Measurements from ENCODE around the gene RAVER1. TPM values are rescaled to one million over a fixed set of nuclear protein-coding genes. Genes with fewer than 3 reads are reported as not detected.

Gene RAVER1
- total and polyA plus RNA-seq, 9 of the 15 experiments (the other 6 are each of a cell fraction or from before 2014, with no cell fraction given) = 0.06 to 113 (median 7.0) TPM

DNA sequence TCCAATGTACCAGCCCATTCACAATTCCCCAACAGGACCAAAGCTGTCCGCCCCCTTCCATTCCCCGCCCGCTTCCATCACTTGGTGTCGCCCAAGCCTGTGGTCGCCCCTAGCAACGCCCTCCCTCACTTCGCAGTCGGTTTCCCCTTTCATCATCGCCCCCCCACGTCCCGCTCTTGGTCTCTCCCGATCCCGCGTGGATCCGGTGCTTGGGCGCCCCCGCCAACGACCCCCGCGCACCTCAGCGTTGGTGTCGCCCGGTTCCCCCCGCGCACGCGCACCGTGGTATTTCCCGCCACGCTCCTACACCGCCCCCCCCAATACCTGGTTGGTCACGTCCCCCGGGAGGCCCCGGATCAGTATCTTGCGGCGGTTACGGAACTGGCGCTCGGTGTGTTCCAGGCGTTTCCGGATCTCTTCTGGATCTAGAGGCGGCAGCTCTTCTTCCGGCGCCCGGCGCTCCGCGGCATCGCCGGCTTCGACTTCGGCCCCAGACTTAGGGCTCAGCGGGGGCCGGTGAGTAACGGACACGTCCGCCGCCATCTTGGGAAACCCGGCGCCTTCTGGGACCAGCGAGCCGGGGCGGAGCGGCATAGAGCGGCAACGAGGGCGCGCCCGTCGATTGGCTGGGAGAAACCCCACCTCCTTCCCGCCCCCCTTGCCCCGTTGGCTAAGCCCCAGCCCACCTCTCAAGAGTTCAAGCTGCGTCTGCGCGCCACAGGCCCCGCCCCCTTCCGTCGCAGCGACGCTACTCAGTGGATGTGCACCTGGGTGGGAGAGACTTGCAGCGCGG is at the start of gene RAVER1 (continued):
- TF ChIP-seq ZFP91 (CRISPR knock-in tag; IDR thresholded peaks at IDR 0.05) = peak; percentile 81; the same call in 1 of the 2 replicates
- peak; percentile 89 for TF ChIP-seq POLR2H (tag; IDR thresholded peaks at IDR 0.05; ENCODE audit: low read depth)
- no peak for TF ChIP-seq NR2F6 (CRISPR knock-in tag; IDR thresholded peaks at IDR 0.05)
- peak; percentile 74; the same call in 1 of the 2 replicates for TF ChIP-seq NR2C2 (CRISPR knock-in tag; IDR thresholded peaks at IDR 0.05)
- TF ChIP-seq NR2C2 (tag; IDR thresholded peaks at IDR 0.05) = no peak
- no peak for TF ChIP-seq ZNF121 (CRISPR knock-in tag; conservative IDR thresholded peaks at IDR 0.05)
- peak; percentile 45; the same call in 1 of the 2 replicates for TF ChIP-seq SMARCE1 (IDR thresholded peaks at IDR 0.05)
- TF ChIP-seq XRCC3 (IDR thresholded peaks at IDR 0.05) = no peak
- no peak for TF ChIP-seq NR2C1 (IDR thresholded peaks at IDR 0.05)
- no peak; the same call in 1 of the 2 replicates for TF ChIP-seq NR2C1 (tag; IDR thresholded peaks at IDR 0.05)
- peak; percentile 32; the same call in 1 of the 2 replicates for TF ChIP-seq NFIC (IDR thresholded peaks at IDR 0.05)
- no peak for TF ChIP-seq CHD4 (IDR thresholded peaks at IDR 0.05; ENCODE audit: insufficient read depth, insufficient replicate concordance, low read depth, low read length, poor library complexity, severe bottlenecking)
- TF ChIP-seq NCOA4 (IDR thresholded peaks at IDR 0.05; ENCODE audit: partially characterized antibody) = no peak
- TF ChIP-seq HMGXB4 (CRISPR knock-in tag; IDR thresholded peaks at IDR 0.05) = 0 out of 2 replicates have a peak, but pooled peaks have one; percentile 67
- TF ChIP-seq HMG20B (CRISPR knock-in tag; IDR thresholded peaks at IDR 0.05) = no peak
- TF ChIP-seq TOE1 (IDR thresholded peaks at IDR 0.05; ENCODE audit: borderline replicate concordance) = peak; percentile 86
- TF ChIP-seq TOE1 (CRISPR knock-in tag; IDR thresholded peaks at IDR 0.05; ENCODE audit: borderline replicate concordance, low read depth) = 0 out of 2 replicates have a peak, but pooled peaks have one; percentile 95
- TF ChIP-seq KAT8 (IDR thresholded peaks at IDR 0.05; ENCODE audit: low read depth) = no peak
- no peak for TF ChIP-seq FUS (optimal IDR thresholded peaks at IDR 0.05; ENCODE audit: low read depth, low read length)
- TF ChIP-seq PHF20 (IDR thresholded peaks at IDR 0.05; ENCODE audit: partially characterized antibody) = peak; percentile 62
- TF ChIP-seq MAFG (tag; conservative IDR thresholded peaks at IDR 0.05) = no peak
- TF ChIP-seq JUN (IDR thresholded peaks at IDR 0.05; ENCODE audit: borderline replicate concordance, low read depth, low read length) = no peak
- no peak for TF ChIP-seq JUN (CRISPR knock-in tag; IDR thresholded peaks at IDR 0.05; ENCODE audit: borderline replicate concordance)
- TF ChIP-seq HNRNPLL (IDR thresholded peaks at IDR 0.05; ENCODE audit: low read depth, low read length, poor library complexity, severe bottlenecking) = peak; percentile 94
- TF ChIP-seq HNRNPK (IDR thresholded peaks at IDR 0.05; ENCODE audit: low read depth, low read length, poor library complexity, severe bottlenecking) = no peak
- no peak for TF ChIP-seq HDAC6 (IDR thresholded peaks at IDR 0.05; ENCODE audit: low read depth, low read length)
- TF ChIP-seq EHMT2 (IDR thresholded peaks at IDR 0.05) = peak; percentile 17; the same call in 1 of the 2 replicates
- no peak for TF ChIP-seq SMAD2 (IDR thresholded peaks at IDR 0.05; ENCODE audit: low read depth, low read length)

Data from K562 (cell line).